Stimulated activated CD4-positive, alpha-beta T cell treated with anti-CD3 and anti-CD28 coated beads, Interleukin-12 subunit alpha, Interleukin-12 subunit beta, amount 100 ng/mL, for 4 hours (primary cell): Measurements from ENCODE around the gene DYNC2H1.
A peak's percentile ranks its signal among the peaks of the same experiment; 100 is the strongest.

ENCODE experiments used
- DNase-seq: peaks from one replicate; pipeline ENCODE4 v3.0.0-alpha.2; 2020

The DYNC2H1 gene, protein sequence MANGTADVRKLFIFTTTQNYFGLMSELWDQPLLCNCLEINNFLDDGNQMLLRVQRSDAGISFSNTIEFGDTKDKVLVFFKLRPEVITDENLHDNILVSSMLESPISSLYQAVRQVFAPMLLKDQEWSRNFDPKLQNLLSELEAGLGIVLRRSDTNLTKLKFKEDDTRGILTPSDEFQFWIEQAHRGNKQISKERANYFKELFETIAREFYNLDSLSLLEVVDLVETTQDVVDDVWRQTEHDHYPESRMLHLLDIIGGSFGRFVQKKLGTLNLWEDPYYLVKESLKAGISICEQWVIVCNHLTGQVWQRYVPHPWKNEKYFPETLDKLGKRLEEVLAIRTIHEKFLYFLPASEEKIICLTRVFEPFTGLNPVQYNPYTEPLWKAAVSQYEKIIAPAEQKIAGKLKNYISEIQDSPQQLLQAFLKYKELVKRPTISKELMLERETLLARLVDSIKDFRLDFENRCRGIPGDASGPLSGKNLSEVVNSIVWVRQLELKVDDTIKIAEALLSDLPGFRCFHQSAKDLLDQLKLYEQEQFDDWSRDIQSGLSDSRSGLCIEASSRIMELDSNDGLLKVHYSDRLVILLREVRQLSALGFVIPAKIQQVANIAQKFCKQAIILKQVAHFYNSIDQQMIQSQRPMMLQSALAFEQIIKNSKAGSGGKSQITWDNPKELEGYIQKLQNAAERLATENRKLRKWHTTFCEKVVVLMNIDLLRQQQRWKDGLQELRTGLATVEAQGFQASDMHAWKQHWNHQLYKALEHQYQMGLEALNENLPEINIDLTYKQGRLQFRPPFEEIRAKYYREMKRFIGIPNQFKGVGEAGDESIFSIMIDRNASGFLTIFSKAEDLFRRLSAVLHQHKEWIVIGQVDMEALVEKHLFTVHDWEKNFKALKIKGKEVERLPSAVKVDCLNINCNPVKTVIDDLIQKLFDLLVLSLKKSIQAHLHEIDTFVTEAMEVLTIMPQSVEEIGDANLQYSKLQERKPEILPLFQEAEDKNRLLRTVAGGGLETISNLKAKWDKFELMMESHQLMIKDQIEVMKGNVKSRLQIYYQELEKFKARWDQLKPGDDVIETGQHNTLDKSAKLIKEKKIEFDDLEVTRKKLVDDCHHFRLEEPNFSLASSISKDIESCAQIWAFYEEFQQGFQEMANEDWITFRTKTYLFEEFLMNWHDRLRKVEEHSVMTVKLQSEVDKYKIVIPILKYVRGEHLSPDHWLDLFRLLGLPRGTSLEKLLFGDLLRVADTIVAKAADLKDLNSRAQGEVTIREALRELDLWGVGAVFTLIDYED (N-terminal part only)

DNA sequence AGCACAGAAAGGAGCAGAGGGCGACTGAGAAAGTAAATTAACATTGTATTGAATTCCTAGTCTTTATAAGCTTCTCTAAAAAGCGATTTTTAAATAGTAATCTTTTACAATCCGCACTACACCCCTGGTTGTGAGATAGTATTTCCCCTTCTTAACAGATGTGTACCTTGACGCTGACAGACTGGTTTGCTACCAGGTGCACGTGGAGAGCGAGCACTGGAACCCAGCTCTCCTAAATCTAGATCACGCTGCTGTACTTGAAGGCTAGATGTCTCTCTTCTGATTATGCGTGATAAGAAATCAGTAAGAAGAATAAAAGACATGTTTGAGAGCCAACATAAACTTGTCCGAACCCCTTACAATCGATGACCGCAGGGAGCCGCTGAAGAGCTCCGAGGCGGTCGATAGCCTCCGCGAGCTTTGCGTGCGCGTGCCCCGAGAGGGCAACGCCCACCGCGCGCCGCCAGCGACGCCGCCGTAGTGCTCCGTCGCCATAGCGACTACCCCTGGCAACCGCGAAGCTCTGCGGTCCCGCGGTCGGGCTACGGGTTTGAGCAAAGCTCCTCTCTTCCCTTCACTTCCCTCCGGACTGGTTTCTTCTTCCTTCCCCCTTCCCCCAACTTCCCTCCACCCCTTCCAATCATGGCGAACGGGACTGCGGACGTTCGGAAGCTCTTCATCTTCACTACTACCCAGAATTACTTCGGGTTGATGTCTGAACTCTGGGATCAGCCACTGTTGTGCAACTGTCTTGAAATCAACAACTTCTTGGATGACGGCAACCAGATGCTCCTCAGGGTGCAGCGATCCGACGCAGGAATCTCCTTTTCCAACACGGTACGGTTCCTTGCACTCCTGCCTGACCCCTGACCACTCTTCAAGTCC, at the start of gene DYNC2H1:
Gene DYNC2H1 (plus strand): TSS at position 494 of the 885 bp plus-strand sequence. CDS start 149 bp downstream, at position 643.
- DNase-seq: peak; percentile 84

DNA sequence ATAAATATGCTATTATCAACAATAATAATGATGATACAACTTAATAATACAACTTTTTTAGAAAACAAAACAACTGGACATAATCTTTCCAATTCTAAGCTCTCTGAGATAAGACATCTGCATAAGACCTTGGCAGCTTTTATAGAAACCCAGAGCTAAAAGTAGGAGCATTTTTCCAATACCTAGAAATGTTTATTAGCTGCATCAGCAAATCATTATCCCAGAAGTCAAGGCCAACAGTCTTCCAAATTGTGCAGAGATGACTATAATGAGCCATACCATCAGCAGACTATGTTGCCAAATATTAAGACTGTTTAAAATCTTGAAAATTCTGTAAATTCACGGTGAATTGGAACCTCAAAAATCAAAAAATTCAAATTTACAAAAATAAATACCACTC, 47.6 kb upstream of the DYNC2H1 start:
- DNase-seq: no peak

DNA sequence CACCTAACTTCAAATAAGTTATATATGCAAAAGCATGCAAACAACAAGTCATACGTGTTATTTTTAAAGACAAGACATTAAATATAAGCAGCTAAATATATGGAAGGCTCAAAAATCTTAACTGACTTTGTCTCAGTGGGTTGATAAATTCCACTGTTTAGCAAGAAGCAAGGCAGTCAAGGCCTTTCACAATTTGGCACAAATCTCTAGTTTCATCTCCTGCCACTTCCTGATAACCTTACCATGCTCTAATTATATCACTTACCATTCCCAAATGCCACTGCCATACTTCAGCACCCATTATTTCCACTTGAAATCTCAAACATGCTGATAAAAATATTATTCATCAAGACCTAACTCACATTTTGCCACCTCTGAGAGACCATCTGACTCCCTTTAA, 42.1 kb upstream of the DYNC2H1 start:
- DNase-seq: no peak

DNA sequence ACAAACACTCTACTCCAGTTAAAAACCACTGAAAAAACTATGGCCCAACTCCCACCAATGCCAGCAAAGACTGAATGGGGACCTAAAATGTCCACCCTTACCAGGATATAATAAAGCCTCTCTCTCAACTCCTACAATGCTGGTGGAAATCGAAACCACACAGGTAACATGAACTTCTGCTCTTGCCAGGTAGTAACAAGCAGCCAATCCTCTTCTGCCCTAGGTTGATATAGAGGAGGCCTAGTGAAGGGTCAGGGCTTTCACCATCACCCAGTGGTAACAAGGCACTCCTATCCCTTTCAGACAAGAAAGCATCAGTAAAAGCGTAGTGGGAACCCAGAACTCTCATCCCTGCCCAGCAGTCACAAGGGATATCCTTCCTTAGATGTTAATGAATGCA, 39.9 kb upstream of the DYNC2H1 start:
- no peak for DNase-seq

DNA sequence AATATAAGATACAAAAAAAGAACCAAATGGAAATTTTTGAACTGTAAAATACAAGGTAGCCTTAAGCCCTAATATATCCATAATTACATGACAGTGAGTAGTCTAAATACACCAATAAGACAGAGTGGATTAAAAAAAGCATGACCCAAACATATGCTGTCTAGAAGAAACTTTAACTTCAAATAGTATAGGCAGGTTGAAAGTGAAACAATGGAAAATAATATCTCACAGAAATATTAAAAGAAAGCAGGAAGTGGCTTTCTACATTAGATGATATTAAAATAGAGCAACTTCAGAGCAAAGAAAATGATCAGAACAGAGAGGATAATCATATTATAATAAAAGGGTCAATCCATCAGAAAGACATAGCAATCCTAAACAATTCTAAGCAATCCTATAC, 39.1 kb upstream of the DYNC2H1 start:
- DNase-seq: no peak

DNA sequence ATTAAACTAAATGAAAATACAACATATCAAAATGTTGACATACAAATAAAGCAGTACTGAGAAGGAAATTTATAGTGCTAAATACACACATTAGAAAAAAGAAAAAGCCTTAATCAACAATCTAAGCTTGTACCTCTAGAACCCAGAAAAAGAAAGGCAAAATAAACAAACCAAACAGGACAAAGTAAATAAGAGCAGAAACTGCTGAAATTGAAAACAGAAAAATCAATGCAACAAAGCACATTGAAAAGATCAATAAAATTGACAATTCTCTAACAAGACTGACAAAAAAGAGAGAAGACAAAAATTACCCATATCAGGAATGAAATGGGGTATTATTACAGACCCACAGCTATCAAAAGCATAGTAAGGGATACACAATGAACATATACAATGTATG, 38.2 kb upstream of the DYNC2H1 start:
- no peak for DNase-seq

DNA sequence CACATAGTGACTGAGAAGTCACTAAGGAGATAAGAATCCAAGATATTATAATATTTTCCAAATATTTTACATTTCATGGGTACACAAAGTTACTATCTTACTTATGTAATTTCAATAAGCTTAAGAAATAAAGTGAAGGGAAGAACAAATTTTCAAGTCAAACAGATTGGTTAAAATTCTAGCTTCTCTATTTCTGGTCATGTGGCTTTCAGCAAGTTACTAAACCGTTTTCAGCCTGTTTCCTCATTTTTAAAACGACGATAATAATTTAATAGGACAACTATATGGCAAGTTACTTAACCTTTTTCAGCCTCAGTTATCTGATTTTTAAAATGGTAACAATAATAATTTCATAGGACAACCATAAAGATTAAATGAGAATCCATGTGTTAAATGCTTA, 32.9 kb upstream of the DYNC2H1 start:
- DNase-seq: no peak

DNA sequence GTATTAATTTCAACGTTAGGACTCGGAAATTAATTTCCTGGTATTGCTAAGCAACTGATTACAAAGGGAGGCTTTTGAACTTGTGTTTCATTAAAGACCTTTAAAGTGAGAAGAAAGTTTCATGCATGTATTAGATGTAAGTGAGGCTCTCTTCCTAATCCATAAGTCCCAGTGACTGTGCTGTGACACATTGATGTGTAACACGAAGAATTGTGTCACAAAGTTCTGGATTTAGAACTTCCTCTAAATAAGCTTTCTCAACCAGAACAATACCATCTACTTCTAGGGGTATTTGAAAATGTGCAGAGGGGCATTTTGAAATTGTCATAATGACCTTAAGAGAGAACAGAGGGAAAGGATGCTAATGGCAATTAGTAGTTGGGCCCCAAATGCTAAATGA, 31.7 kb upstream of the DYNC2H1 start:
- no peak for DNase-seq

DNA sequence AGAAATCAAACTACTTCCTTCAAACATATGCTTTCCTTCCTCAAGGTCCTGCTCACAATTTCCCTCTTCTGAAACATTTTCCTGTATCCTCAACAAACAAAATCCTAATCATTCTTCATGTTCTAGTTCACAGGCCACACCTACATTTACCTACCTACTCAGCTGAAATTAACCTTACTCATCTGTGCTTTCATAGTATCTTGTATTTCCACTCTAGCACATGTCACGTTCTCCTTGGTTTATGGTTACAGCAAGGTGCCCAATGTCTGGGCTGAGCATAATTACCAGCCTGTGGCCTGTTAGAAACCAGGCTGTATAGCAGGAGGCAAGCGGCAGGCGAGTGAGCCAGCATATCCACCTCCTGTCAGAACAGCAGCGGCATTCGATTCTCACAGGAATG, 30.5 kb upstream of the DYNC2H1 start:
- DNase-seq: no peak

DNA sequence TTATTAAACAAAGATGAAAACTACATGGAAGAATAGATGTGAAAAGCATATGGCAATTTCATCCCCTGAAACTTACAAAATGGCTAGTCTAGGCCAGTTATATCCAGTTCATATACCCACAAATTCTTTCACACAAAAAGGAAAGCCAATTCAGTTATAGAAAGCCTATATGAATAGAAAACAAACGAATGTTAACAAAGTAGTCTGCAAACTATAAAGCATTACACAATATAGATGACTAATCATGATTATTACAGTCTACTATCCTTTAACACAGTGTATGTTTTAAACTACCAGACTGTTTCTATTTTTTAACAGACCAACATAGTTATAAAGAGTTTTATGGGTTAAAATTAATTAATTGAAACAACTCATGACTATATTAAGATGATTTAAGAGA, 29.4 kb upstream of the DYNC2H1 start:
- no peak for DNase-seq

DNA sequence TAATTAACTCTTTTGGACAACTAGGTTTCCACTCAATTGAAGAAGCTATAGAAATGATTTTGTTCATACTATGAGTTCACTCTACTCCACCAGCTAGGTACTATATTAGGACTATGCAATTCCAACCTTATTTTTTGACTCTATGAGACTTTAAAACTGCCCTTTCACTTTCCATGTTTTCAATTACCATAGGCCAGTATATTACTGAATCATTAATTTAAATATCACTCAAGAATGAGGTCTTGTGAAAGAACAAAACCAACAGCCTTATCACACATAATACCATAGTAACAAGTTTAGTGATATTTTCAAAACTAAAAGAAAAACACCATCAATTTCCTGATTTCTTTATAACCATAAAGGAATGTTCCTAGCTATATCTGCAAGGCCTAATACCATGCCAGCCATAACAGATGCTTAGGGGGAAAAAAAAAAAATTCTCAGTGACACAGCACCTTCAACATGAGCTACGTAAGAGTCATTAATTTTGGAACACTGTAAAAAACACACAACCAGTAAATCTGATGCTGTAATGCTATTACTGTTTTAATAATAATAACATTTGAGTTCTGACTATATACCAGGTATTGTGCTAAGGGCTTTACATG, 23.4 kb upstream of the DYNC2H1 start:
- DNase-seq: no peak

DNA sequence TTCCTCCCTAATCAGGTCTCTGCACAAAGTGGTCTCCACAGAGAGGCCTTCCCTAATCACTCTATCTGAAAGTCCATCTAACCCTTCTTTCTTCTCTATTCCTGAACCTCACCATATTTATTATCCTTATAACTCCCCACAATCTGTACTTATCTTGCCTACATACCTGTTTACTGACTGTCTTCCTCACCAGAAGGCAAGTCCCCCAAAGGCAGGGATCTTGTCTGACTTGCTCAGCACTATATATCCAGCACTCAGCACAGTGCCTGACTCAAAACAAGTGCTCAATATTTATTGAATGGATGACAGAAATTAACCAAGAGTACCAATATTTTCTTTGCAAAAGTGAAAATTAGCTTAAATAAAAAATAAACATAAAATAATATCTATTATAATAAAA, 22.8 kb upstream of the DYNC2H1 start:
- DNase-seq: no peak

DNA sequence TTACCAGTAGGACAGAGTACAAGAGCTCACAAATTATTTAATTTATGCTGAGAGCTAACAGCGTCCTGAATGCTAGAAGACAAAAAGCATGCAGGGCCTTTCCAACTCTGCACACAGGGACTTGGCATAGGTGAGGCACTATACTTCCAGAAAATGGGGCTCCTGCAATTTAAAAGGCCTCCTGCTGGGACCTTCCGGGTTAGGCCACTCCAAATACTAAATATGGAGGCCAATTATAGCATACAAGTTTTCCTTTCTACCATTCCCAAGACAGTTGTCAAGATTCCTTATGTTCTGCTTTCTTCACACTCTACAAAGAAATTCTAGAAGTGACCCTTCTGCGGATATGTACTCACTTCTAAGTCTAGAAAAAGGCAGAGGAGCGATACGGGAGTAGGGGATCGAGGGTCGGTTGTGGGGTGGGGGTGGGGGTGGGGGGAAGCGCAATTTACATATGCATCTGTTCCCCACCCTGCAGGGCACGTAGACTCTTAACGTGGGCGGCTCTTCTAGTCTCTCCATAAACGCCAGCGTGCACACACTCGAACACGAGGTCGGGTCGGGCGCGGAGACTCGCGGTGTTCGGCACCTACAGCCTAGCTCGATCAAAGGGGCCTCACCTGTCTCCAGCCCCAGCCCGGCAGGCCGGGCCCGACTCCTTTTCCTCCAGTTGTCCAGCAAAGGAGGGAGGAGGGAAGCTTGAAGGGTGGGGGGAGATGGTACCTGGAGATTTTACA, 18.0 kb upstream of the DYNC2H1 start:
- DNase-seq: peak; percentile 43

DNA sequence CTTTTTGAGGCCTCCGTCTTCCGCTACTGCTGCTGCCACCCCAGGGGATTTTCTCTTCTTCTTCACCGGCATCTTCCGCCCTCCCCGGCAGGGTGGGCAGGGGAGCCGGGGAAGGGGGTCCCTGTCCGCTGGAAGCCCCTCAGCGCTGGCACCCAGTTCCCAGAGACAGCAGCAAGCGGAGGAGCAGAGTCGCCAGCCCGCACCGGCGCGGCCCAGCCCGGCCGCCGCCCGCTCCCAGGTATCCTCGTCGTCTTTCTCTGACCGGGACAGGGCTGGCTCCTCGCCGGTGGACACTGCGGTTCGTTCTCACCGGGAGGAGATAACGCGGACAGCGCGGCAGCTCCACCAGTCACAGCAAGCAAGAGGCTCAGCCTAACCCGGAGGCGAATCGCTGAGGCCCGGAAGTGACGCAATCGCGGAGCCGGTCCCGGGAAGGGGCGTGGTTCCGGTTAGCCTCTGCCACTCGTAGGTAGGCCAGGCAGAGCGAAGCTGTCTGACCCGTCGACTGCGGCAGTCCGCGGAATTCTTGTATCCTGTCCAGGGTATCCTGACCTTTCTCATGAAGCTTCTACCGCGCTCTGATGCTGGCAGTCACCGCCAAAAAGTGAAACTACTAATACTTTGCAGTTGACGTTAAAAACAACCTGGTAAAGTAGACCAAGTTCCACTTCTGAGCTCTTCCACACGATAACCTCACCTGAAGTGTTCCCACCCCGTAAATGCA, 17.3 kb upstream of the DYNC2H1 start, which contains the start of gene DCUN1D5:
Gene DCUN1D5 (minus strand): TSS at position 360 of the 724 bp plus-strand sequence. CDS start 288 bp downstream, at position 72.
- DNase-seq: peak; percentile 94

DNA sequence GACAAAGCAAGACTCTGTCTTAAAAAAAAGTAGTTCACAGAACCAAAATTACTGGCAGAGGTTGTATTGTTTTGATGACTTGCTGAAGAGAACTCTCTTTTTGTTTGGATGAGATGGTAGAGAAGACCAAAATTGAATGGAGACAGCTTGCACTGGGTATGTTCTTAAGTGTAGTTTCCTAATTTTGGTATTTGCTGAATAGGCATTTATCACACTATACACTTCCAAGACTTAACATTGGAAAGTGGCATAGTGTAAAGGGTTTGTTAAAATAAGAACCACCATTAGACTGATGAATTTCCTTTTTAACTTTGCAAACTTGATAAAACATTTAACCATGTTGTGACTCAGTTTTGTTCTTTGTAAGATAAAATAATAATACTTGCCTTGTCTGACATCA, 11.9 kb upstream of the DYNC2H1 start:
- DNase-seq: no peak

DNA sequence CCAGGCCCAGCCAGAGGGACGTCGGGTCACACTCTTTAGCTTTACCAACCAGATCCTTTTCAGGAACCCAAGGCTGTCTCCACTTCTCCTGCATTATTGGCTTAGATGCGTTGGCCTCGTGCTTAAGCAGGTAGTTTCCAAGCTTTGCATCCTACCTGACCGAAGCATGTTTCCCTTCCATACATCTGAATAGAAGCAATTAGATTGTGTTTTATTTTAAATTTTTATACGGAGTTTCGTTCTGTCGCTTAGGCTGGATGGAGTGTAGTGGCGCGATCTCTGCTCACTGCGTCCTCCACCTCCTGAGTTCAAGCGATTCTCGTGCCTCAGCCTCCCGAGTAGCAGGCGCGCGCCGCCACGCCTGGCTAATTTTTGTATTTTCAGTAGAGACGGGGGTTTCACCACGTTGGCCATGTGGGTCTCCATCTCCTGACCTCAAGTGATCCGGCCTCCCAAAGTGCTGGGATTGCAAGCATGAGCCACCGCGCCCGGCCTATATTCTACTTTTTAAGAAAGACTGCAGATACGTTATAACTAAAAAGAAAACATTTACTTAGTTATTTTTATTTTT, 677 bp downstream of the DYNC2H1 start:
- DNase-seq: no peak

DNA sequence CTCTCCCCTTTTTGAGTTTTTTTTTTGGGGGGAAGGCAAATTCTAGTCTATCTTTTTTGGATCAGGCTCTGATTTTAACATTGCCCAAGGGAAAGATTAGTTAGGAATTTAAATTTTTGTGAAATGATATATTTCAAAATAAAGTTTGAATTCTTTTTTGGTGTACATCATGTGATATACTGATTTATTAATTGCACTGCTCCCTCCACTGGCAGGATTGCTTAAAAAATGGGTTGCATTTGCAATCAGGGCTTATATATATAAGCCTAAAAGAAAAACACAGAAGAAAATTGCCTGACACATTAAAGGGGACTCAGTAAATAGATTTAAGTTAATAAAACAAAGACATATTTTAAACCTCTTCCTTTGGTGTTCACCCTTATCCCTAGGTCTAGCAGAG, 1.2 kb downstream of the DYNC2H1 start:
- no peak for DNase-seq

DNA sequence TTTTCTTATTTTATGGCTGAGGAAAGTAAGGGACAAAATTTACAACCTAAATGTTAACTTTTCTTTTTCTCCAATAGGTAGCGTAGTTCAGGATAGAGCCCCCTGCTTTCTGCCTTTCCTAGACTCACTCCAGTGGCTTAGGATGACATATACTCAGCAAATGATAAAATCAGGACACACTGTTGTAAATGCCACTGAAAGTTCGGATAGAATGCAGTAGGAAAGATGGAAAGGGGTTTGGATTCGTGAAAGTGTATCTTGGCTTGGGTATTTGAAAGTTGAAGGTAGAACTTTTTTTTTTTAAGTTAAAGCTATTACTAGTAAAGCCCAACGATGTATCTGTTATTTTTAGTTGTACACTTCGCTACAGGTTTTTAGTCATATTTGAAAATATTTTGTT, 2.2 kb downstream of the DYNC2H1 start:
- DNase-seq: no peak

DNA sequence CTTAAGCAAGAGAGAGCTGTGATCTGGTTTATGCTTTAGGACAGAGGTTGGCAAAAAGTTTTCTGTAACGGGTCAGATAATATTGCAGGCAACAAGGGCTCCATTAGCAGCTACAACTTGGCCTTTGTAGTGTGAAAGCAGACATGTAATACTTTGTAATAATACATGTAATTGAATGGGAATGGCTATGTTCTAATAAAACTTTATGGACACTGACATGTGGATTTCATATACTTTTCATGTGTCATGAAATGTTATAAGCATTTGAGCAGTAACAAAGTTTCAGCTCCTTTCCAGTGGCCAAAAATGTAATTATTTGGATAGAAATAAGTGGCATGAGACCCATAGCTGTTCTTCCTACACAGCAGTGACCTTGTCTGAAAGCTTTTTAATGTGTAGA, 3.1 kb downstream of the DYNC2H1 start:
- no peak for DNase-seq

DNA sequence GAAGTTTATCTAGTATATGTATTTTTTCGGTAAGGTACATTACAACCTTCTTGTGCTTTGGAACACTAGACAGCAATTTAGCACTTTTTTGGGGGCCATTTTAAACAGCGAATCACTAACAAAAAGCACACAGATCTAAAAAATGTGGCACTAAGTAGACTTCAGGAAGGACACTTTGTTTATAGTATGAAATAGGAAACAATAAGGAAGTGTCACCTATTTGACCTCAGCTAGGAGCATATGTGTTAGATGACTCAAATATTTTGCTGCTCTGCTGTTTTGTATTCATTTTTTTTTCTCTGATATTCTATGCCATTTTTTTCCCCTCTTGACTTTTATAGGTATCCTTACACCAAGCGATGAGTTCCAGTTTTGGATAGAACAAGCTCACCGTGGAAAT, 5.6 kb downstream of the DYNC2H1 start:
- no peak for DNase-seq
